Activated CD4-positive, alpha-beta T cell treated with anti-CD3 and anti-CD28 coated beads, Interleukin-2, Interleukin-4, amounts not matched to agents 100 ng/mL and 50 ng/mL, durations not matched to agents 16 hours and 8 hours (primary cell): Measurements from ENCODE around the gene GNB3.
A peak's percentile ranks its signal among the peaks of the same experiment; 100 is the strongest.
"Not testable (repeated sequence)": the region's sequence is repeated elsewhere in the genome, so short reads cannot be mapped to it uniquely, and the experiment has no call there.

Experiments used
- DNase-seq: peaks from one replicate; pipeline ENCODE4 v3.0.0-alpha.2; 2020; ENCODE audit warnings: low spot score

GNB3 gene

DNA sequence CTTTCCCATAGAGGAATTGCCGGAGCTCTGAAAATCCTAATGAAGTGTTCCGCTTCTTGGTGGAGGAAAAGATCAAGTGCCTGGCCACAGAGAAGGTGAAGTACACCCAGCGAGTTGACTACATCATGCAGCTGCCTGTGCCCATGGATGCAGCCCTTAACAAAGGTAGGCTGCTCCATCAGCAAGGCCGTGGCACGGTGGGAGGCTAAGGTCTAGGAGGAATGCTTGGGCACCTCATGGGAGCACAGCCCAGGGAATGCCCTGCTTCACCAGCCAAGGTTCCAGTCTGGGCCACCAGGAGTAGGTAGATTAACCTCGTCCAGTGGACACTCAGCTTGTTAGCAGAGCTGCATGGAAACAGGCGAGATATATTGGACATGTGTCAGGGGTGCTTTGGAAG is 20.2 kb downstream of the GNB3 start:
- no peak for DNase-seq

DNA sequence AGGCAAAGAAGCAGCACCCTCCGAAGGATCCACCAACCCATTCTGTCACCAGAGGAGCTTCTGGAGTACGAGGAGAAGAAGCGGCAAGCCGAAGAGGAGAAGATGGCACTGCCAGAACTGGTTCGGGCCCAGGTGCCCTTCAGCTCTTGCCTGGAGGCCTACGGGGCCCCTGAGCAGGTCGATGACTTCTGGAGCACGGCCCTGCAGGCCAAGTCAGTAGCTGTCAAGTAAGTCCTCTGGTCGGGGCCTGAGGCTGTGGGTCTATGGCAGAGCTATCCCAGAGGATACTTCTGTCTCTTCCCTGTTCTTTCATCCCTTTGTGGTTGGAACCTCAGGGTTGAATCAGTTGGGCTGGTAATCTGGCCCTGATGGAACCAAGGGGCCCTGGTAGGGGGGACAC is 20.7 kb downstream of the GNB3 start:
- DNase-seq = no peak

GRCh38 chr12:6863033-6863432 is 22.3 kb downstream of the GNB3 start:
- no peak for DNase-seq

- DNase-seq = no peak
Measured at GRCh38 chr12:6863586-6864321, 23.0 kb downstream of the GNB3 start.

- not testable (repeated sequence) for DNase-seq
Measured at GRCh38 chr12:6865307-6865706, 24.6 kb downstream of the GNB3 start.

DNA sequence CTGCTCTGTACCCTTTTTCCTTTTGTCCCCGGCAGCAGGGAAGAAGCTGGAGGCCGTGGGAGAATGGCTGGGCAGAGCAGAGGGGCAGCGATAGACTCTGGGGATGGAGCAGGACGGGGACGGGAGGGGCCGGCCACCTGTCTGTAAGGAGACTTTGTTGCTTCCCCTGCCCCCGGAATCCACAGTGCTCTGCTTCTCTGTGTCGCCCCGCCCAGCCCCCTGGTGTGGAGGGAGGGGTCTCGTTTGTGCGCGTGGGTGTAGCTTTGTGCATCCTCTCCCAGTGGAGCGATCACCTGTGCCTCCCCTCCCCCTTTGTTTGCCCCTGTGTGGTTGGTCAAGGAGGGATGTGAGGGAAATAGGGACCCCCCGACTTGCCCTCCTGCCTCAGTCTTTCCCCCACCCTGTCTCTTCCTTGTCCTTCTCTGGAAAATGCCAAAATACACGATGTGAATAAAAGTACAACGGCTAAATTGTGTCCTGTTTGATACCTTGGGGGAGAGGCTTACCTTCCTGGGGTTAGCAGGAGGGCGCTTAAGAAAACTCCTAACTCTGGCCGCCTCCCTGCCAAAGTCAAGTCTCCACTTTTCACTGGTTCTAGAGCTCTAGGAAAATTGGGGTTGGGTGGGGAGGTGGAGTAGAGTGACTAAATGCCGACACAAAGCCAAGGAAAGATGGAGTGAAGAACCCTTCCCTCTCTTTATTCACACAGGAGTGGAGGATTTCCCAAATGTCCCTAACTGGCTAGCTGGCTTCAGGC is 25.6 kb downstream of the GNB3 start:
- DNase-seq = no peak

DNA sequence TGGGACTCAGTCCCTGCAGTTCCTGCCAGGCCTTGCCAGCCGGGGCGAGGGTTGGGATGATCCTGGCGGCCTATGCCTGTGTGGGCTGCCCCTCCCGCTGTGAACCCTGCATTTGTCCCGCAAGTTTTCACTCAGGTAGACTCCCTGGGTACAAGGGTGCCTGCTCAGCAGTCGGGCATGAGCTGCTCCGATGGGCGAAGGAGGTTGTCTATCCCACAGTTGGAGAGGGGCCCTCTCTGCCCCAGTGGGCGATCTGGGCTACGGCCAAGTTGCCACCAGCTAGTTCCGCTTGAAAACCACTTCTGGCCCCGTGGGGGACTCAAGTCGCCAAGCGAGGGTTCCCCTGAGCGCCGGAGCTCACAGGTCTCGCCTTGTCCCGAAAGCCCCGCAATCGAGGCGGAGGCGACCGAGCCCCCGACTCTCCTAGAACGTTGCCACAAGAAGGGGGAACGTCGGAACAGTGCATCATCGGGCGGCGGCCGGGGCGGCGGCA is 26.2 kb downstream of the GNB3 start:
- DNase-seq = no peak

DNA sequence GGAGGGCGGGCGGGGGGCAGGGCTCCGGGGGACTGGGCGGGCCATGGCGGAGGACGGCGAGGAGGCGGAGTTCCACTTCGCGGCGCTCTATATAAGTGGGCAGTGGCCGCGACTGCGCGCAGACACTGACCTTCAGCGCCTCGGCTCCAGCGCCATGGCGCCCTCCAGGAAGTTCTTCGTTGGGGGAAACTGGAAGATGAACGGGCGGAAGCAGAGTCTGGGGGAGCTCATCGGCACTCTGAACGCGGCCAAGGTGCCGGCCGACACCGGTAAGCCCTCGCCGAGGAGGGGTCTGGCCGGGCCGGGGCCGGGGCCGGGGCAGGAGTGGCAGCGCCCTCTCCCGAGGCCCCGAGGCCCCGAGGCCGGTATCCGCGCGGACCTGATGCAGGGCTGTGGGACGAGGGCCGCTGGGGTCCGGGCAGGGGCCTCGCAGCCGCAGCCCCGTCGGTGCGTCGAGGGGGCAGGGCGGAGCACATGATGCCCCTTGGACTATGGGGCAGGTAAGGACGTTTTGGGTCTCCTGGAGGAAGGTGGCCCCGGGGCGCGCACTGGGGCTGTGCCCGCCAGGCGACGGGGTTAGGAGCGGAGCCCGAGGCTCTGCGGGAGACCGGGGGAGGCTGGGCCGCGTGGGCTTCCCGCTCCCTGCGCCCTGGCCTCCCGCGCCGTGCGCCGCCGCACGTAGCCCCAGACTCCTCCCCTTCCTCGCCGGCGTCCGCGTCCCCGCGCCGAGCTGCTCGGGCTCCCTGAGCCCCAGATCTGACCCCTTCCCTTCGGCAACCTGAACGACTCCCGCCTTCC is 26.9 kb downstream of the GNB3 start, which contains the start of gene TPI1:
Gene TPI1 (plus strand): TSS at position 119 of the 798 bp plus-strand sequence. CDS start 36 bp downstream, at position 155.
- DNase-seq = peak; percentile 88

DNA sequence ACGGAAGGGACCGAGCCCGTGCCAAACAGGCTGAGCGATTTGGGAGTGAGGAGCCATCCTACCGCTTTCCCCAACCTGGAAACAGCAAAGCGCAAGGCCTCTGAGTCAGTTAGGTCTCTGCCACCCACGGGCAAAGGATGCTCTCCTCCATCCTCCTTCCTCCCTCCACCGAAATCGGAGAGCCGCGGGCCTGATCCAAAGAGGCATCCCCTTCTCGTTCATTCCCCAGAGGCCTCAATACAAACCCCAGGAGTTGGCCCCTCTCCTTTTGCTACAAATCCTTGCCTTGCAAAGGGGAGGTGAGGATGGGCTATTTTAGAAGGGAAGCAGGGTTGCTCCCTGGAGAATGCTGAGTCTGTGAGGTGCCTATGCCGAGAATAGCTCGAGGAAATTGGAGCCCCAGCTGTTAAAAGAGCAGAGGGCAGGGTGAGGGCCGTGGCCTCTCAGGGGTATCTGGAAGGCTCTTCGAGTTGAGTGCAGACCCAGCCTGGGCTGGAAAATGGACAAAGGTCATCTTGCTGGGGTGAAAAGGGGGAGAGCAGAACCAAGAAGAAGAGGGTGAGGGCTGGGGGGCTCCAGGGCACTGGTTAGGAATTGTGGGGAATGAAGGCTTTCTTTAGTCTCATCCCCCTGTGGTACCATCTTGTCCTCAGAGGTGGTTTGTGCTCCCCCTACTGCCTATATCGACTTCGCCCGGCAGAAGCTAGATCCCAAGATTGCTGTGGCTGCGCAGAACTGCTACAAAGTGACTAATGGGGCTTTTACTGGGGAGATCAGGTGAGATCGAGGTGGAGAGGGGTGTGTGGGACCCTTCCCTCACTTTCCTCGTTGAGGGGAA is 27.7 kb downstream of the GNB3 start:
- peak; percentile 27 for DNase-seq

DNA sequence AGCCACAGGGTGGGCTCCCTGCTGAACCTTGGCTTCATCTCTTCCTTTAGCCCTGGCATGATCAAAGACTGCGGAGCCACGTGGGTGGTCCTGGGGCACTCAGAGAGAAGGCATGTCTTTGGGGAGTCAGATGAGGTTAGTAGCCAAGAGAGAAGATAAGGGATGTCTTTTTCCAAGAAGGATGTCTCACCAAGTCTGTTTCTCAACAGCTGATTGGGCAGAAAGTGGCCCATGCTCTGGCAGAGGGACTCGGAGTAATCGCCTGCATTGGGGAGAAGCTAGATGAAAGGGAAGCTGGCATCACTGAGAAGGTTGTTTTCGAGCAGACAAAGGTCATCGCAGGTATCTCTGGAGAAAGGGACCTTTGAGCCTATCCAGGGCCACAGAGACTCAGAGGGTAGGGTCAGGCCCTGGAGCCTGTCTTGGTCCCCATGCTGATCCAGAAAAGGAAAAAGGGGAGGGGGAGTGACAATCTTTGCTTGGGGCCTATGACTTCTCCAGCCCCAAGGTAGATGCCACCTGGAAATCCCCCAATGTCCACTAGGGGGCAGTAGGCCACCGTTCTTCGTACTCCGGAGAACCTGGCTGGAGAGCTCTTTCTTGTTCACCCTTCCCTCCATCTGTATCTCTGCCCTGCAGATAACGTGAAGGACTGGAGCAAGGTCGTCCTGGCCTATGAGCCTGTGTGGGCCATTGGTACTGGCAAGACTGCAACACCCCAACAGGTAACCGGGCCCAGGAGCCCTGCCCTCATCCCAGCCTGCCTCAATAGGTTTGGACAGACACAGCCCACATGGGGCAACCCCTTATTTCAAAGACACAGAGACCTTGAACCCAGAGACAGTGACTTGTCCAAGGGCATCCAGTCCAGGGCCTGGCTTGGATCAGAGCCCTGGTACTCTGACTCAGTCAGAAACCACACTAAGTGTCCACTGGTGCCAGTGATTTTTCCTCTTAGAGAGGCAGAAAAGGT is 28.6 kb downstream of the GNB3 start:
- peak; percentile 88 for DNase-seq

GRCh38 chr12:6870304-6870703 is 29.6 kb downstream of the GNB3 start:
- not testable (repeated sequence) for DNase-seq

DNA sequence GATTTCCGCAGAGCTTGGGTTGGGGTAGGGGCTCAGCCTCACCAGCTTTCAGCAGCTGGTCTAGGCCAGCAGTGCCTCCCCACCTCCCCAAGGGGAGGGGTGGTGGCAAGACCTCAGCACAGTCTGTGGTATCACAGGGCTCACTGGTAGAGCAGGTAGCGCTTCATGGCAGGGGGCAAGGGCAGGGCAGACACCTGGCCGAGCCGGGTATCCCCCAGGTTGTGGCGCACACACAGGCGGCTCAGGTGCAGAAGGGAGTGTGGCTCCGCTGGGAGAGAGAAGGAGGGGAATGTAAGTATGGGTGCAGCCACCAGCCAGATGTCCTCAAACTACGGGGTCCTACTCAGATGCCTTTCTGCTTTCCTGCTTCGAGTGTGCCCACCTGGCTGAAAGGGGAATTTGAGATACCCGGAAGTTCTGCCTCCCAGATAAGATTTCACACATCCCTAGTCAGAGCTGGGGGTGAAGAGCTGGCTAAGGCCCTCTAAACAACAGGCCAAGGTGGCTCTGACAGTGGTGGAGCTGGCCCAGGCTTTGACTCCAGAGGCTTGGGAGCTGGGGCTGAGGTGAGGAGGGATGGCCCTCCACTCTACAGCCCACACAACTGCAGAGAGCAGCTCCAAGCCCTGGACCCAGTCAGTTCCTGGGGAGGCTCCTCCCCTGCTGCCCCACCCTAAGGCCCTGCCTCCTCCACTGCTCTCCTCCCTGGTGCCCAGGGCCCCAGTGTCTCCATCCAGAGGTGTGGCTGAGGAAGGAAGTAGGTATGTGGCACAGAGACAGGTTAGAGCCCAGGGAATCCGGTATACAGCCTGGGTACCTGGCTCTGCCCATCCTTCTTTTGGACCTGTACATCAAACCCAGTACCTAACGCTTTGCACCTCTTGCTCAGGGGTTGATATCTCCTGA is 30.6 kb downstream of the GNB3 start:
- peak; percentile 58 for DNase-seq

DNA sequence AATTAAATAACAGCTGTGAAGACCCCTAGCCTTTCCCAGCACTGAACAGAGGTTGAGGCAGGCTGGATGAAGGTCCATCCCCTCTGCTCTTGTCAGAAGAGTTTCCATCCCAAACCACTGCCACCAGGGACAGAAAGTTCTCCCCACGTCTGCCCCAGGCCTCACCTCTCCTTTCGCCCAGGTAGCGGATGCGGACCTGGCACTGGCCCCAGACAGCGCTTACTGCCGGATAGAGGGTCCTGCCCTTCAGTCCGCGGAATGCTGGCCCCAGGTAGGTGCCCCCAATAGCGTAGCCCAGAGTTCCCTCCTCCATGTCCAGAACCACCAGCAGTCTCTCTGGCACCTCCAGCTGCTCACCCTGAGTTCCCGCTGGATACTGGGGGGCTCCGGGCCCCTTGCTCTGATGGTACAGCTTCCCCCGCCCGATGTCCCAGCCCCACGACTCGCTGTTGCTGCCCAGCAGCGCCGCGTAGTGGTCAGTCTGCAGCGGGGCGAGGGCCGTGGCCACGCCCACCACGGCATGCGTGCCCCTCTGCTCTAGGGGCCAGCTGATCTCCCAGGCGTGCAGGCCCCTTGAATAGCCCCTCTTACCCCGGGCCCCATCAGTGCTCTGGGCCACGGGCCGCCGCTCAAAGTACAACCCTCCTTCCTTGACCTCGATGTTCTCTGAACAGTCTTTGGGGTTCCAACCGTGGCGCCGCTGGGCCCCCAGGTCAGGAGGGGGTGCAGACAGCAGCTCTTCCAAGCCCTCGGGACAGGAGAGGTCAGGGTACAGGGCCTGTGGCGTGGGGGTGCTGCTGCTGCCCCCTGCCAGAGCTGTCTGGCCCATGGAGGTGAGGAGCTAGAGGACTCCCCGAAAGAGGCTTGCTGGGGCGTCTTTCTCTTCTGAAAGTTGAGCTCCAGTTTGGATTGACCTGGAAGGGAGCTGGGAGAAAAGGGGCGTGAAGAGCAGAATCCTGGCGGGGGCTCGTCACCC is 31.6 kb downstream of the GNB3 start:
- peak; percentile 86 for DNase-seq

DNA sequence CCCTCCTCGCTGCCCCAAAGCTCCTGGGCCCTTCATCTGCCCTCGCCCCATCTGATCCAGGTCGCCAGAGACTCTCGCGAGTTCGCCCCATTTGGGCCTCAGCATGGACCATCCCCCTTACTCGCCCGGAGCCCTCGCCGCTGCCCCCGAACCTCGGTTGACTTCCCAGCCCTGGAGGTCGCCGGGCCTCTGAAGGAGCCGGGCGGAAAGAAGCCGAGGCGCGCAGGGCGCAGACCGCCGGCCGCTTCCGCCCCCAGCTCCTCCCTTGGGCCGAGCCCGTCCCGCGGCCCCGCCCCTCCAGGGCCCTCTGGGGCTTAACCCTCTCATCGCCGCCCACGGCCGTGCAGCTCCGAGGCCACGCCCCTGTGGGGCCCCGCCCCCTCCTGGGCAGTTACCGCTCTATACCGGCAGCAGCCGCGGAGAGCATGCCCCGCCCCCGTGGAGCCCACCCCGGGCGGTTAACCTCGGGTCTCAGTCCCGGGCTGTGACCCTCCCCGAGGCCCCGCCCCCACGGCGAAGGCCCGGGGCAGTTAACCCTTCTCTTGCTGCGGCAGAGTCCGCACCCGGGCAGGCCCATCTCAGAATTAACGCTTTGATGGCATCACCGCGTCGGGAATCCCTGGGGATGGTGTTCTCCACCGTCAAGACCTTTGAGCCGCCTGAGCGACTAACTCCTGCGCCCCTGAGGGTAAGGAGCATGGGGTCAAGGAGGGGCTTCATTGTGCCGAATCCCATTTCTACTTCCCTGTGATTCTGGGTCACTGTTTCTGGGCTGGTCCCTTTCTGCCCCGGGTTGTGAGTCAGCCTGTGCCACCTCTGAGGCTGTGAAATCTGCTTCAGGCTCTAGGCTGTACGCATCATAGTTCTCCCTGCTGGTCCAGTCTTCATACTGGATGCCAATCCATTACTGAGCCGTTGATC is 32.6 kb downstream of the GNB3 start, which contains the start of gene SPSB2:
Gene SPSB2 (minus strand): TSS at position 210 of the 921 bp plus-strand sequence. CDS start 402 bp downstream, outside the sequence.
- peak; percentile 98 for DNase-seq

GRCh38 chr12:6874015-6874368 is 33.3 kb downstream of the GNB3 start:
- not testable (repeated sequence) for DNase-seq

DNA sequence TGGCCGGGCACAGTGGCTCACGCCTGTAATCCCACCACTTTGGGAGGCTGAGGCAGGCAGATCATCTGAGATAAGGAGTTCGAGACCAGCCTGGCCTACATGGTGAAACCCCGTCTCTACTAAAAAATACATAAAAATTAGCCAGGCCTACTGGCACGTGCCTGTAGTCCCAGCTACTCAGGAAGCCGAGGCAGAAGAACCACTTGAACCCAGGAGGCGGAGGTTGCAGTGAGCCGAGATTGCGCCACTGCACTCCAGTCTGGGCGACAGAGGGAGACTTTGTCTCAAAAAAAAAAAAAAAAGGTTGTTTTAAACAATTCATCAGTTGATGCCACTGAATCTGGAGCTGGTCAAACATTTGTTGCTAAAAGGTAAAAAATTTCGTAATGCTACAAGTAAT is 39.1 kb downstream of the GNB3 start:
- DNase-seq = not testable (repeated sequence)

DNA sequence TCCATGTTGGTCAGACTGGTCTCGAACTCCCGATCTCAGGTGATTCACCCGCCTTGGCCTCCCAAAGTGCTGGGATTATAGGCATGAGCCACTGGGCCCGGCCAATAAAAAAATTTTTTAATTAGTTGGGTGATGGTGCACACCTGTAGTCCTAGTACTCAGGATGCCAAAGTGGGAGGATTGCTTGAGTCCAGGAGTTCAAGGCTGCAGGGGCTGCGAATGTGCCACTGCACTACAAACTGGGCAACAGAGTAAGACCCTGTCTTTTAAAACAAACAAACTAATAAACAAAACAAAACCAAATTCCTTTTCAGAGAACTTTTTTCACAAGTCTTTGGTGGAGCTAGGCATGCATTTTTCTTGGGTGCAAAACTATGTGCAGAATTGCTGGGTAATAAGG is 42.5 kb downstream of the GNB3 start:
- no peak for DNase-seq
